IPS-18c (cell line): ENCODE data around the gene LINC00632.

Experiments used
- H3K4me3 ChIP-seq: 2 replicates; pipeline ENCODE4 v1.7.0; 2013; ENCODE audit warnings: low read depth, mild to moderate bottlenecking, low read length, moderate library complexity; ENCODE audit not compliant: insufficient read depth
- H3K9me3 ChIP-seq: one replicate; pipeline ENCODE4 v1.6.1; 2013; ENCODE audit warnings: mild to moderate bottlenecking, low read length, moderate library complexity; ENCODE audit not compliant: control insufficient read depth, insufficient read depth

The LINC00632 gene

DNA sequence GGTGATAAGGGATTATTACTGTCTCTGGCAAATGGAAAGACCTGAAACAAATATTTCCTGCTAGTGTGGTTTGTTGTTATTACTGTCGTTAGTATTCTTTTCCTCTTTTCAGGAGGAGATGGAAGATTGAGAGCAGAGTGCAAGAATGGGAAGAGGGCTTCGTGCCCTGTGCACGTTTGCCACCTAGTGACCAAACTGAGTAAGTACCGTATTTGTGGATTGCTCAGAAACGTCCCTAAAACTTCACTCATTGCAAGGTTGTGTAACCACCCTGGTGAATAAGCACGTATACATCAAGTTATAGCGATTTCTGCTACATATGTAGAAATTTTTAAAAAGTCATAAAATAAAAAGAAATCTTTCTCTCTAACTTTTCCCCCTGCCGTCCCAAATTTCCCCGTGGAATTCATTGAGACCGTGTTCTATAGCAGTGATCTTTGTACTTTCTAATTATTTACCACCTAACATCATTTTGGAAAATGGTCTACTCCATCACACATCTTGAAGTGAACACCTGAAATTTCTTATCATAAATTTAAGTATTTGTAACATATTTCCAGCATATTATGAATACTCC lies 24.3 kb downstream of the LINC00632 start:
- Histone ChIP-seq H3K4me3 (no peak overlapping the region), H3K9me3 (peaks cover 4% of the 10 kb centered on the region)

DNA sequence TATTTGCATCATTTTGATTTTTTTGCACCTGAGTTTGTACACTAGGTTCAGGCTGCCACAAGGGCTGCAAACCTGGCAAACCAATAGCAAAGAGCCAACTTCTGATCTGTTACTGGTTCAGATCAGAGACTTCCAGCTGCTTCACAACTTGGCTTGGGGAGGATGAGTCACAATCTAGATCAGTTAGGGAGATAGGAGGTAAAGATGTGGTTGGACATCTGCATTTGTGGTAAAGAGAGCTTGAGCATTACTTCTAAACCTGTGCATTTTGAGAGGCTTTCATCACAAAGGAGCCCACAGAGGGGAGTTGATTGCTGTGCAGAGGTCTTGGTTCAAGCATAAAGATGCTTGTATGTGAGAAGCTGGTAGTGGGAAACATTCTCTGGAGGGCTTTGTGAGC lies 34.5 kb downstream of the LINC00632 start:
- H3K9me3 ChIP-seq = peaks cover 3% of the 10 kb centered on the region
- no peak overlapping the region for H3K4me3 ChIP-seq

DNA sequence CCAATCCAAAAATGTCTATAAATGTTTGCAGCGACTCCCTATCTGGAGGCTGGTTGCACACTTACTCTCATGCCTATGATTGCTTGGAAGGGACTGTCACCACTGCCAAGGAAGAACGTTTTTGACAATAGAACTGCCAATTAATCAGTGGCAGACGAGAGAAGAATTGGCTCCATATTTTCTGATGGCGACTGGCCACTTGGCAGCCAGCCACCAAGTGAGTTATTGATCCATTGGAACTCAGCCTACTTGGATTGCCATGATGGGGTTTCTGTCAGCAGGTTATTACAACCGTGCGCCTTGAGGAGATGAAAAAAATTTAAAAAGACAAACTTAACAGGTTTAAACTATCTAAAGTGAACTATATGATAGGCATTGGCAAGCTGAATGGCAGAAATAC lies 47.4 kb downstream of the LINC00632 start:
- Histone ChIP-seq H3K4me3 (no peak overlapping the region), H3K9me3 (peaks cover 2% of the 10 kb centered on the region)

DNA sequence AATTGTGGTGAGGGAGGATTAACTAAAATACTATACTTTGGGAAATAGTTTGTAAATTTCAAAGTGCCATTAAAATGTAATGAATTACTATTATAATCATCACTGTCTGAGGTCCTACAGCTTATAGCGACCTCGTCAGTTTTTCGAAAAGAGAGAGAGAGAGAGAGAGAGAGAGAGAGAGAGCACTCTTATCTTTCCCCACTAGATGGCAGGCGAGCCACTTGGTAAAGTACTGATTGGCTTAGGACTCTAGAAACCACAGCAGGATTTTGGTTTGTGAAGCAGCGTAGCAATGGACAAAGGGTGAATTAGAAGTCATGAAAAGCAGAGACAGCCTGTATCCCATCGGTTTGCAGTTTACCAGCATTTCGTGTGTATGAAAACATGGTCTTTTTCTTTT lies 52.5 kb downstream of the LINC00632 start:
- Histone ChIP-seq H3K4me3 (no peak overlapping the region), H3K9me3 (peaks cover 4% of the 10 kb centered on the region)

DNA sequence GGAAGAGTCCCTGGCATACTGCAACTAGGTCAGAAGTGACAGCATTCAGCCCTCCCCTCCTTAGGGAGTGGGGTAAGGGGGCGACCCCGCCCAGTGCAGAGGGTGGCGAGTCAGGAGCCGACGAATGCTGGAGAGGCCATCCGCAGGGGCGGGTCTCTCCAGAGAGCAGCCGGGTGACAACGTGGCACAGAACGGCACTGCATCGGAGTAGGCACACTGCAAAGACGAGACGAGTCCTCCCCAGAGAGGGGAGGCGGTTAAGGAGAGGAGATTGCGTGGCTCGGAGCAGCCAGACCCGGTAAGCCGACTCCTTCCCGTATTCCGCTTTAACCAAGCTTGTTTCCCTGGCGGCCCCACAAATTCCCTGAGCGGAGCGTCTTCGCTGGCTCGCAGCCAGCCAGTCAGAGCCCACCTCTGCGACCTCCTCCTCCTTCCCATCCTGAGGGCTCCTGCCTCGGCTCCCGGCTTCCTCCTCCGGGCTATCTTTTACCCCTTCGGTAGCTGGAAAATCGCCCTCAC lies 54.9 kb downstream of the LINC00632 start:
- Histone ChIP-seq H3K9me3 (peaks cover 2% of the 10 kb centered on the region), H3K4me3 (peak overlapping the region; percentile 59)

DNA sequence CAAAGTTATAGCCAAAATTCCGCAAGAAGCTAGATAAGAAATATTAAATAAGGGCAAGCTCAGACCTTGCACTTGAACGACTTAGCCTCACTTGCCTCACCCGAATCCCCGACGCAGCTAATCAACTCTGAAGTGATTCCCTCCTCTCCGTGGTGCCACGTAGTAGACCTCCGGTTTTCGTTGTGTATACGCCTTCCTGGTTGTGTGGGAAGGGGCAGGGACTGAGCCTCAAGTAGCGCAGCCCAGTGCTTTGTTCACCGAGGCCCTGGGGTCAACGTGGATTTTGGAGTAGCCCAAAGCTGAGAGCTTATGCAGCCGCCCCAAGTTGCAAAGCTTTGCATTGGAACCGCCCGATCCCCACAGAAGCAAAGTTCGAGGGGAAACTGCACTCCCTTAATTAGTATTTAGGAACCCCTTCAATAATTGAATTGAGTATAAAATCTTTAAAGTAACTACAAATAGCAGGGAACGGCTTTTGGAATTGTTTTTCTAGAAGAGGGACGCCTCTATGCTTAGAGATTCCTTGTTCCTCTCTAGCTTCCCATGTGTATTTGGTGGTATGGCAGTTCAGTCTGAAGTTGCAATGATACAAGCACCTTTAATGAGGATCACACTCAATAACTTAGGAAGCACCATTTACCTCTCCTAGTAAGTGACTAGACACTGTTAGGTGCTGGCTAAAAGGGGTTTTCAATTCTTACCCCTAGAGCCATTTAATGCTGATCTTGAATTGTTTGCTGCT lies 55.7 kb downstream of the LINC00632 start:
- Histone ChIP-seq H3K4me3 (peak overlapping the region; percentile 59), H3K9me3 (peaks cover 2% of the 10 kb centered on the region)

DNA sequence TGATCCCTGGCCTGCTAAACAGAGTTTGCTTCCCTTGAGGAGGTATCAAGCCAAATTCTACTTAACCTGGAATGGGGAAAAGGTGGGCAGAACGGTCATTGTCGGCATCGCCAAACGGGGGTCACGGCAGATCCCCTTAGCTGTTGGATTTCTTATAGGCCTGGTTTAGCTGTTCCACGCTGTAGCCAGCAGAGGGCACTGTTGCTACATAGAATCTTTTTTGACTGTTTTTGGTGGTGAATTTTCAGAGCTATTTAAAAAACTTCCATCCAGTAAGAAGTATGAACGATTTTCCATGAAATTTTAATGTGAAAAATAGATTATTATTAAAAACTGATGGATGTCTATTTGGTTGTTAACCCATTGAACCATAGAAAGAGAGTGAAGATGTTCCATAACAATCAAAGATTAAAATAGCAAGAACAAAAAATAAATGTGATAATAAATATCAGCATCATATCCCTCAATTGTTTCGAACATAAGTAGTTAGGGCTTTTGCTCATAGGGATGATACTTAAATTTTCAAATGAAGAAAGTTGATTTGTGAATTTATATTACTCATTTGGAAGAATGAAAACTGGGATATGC lies 56.6 kb downstream of the LINC00632 start:
- peaks cover 2% of the 10 kb centered on the region for H3K9me3 ChIP-seq
- H3K4me3 ChIP-seq = peak overlapping the region; percentile 59; the same call in 1 of the 2 replicates

DNA sequence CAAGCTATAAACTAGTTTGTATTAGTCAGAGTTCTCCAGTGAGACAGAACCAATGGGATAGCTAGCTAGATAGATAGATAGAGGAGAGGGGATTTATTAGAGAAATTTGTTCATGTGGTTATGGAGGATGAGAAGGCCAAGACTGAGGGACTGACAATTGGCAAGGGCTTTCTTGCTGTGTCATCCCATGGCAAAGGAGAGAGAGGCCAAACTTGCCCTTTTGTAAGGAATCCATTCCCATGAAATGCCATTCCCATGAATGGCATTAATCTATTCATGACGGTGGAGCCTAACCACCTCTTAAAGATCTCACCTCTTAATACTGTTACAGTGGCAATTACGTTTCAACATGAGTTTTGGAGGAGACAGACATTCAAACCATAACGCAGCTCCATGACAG lies 58.1 kb downstream of the LINC00632 start:
- Histone ChIP-seq H3K9me3 (peaks cover 2% of the 10 kb centered on the region), H3K4me3 (no peak overlapping the region)

DNA sequence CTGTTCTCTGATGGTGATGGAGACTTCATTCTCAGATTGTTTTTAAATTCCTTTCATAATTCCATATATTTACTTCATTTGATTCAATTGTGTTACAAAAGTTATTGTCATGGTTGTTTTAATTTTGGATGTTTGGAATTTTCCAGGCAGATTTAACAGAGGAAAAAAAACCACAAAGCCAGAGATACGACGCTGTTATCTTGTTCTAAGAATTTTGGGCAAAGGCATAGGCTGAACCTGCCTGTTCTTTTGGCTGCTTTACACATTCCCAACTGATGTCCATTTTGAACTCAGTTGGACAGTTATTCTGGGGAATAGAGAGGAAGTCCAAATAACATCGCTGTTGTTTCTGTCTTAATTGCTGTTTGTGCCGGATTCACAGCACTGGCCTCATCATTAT lies 65.7 kb downstream of the LINC00632 start:
- Histone ChIP-seq H3K4me3 (no peak overlapping the region), H3K9me3 (no peaks in the 10 kb centered on the region)

DNA sequence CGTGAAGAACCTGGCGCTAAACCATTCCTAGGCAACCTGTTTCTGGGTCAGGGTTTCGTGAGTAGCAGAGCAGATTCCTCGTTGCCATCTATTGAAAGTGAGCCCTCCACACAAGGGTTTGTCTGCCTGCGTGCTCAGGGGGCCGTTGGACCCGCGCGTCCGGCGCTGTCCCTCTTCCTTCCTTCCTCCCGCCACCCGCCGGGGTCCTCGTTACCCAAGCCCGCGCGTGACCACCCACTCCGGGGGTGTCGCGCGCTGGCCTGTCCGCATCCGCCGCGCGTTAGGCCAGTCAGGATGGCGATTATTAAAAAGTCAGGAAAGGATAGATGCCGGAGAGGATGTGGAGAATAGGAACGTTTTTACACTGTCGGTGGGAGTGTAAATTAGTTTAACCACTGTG lies 66.8 kb downstream of the LINC00632 start:
- Histone ChIP-seq H3K4me3 (no peak overlapping the region), H3K9me3 (no peaks in the 10 kb centered on the region)

DNA sequence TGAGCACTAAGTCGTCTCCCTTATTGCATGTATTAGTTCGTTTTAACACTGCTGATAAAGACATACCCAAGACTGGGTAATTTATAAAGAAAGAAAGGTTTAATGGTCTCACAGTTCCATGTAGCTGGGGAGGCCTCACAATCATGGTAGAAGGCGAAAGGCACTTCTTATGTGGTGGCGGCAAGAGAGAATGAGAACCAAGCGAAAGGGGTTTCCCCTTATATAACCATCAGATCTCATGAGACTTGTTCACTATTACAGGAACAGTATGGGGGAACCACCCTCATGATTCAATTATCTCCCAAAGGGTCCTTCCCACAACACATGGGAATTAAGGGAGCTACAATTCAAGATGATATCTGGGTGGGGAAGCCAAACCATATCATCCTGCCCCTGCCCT lies 85.1 kb downstream of the LINC00632 start:
- no peak overlapping the region for H3K4me3 ChIP-seq
- H3K9me3 ChIP-seq = peaks cover 6% of the 10 kb centered on the region

DNA sequence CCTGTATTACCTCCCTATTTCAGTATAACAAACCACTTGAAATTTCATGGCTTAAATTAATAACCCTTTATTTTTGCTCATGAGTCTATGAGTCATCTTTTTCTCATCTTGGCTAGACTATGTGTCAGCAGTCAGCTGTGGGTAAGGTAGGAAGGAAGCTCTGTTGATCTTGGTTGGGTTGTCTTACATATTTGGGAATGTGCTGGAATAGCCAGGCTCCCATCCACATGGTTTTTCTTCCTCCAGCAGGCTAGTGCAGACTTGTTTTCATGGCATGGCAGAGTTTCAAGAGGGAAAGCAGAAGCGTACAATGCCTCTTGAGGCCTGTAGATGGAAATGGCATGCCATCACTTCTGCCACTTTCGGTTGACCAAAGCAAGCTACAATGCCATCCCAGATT lies 89.7 kb downstream of the LINC00632 start:
- no peak overlapping the region for H3K4me3 ChIP-seq
- H3K9me3 ChIP-seq = peaks cover 7% of the 10 kb centered on the region

DNA sequence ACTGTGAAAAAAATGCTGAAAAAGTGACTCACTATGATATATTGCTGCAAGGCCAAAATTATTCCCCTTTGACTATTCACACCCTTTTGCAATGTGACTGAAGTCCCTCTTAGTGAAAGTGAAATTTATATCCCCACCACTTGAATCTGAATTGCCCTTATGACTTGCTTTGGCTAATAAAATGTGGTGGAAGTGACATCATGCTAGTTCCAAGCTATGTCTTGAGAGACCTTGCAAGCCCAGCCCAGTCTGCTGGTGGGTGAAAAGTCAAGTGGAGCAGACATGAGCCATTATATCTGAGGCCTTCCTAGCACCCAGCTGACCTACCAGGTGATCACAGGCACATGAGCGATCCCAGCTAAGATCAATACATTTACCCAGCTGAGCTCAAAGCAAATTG lies 94.7 kb downstream of the LINC00632 start:
- H3K9me3 ChIP-seq = peaks cover 7% of the 10 kb centered on the region
- no peak overlapping the region for H3K4me3 ChIP-seq

DNA sequence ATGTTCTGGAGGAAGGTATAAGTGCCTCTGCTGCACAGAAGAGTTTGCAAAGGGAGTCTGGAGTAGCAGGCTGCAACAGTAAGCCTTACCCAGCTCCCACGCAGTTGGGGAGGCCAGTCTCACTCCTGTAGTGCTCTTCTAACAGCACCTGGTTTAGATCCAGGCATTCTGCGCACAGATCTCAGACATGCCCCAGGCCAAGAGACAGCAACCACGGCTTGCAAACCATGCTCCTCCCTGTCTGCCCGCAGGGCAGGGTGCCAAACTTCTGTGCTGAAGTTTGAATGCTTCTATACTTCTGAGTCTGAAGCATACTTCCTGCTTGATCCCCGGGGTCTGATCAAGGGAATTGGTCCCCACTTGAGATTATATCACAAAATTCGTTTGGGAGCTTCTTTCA lies 106.3 kb downstream of the LINC00632 start:
- Histone ChIP-seq H3K9me3 (peaks cover 8% of the 10 kb centered on the region), H3K4me3 (no peak overlapping the region)

DNA sequence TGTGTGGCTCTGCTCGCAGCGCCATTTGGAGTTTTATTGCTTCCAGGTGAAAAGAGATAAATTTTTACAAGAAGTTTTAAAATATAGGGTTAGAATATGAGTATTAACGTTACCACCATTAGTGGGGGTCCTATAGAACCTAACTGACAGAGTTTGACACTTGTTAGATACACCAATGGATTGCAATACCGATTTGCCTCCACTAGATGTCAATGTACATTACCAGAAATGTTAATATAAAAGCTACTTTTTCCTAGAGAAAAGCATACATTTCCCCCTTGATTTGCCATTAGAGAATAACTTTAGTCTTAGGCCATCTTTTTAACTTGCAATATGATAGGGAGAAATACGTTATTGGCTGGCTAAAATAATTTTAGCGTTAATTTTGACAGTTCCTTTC lies 108.4 kb downstream of the LINC00632 start:
- Histone ChIP-seq H3K4me3 (no peak overlapping the region), H3K9me3 (peaks cover 8% of the 10 kb centered on the region)

DNA sequence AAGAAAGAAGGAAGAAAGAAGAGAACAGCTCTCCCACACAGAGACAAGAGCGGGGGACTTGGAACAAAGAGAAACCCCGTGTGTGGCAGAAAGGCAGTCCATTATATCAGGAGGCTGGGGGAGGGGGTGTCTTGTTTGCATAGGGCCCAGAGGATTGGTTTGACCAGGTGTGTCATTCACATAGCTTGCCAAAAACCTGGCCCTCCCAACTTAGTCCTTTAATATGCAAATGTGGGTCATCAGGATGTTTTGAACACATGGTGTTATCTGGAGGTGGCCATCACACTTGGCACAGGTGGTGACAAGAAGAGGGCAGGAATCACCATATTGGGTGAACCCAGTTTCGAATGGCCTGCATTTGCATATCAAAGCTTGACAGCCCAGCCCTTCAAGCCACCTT lies 111.7 kb downstream of the LINC00632 start:
- no peak overlapping the region for H3K4me3 ChIP-seq

DNA sequence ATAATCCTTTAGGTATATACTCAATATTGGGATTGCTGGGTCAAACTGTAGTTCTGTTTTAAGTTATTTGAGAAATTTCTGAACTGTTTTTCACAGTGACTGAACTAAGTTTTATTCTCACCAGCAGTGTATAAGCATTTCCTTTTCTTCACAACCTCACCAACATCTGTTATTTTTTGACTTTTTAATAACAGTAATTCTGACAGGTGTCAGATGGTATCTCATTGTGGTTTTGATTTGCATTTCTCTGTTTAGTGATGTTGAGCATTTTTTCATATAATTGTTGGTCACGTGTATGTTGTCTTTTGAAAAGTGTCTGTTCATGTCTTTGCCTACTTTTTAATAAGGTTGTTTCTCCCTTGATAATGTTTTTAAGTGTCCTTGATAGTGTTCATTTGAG lies 112.6 kb downstream of the LINC00632 start:
- Histone ChIP-seq H3K4me3 (no peak overlapping the region), H3K9me3 (peaks cover 4% of the 10 kb centered on the region)

More for the DNA sequence above, 111.7 kb downstream of the LINC00632 start:
- peaks cover 4% of the 10 kb centered on the region for H3K9me3 ChIP-seq

DNA sequence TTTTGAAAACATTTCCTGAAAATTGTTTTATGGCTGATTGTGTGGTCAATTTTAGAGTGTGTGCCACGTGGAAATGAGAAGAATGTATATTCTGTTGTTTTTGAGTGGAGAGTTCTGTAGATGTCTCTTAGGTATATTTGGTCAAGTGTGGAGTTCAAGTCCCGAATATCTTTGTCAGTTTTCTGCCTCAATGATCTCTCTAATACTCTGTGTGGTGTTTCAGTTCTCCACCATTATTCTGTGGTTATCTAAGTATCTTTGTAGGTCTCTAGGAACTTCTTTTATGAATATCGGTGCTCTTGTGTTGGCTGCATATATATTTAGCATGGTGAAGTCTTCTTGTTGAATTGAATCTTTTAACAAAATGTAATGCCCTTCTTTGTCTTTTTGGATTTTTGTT lies 113.3 kb downstream of the LINC00632 start:
- Histone ChIP-seq H3K9me3 (peaks cover 4% of the 10 kb centered on the region), H3K4me3 (no peak overlapping the region)
